GM12874 (cell line): ENCODE measurements around the gene PCDH9.

Experiments used
- CTCF ChIP-seq: IDR thresholded peaks from 2 replicates; pipeline ENCODE4 v1.5.1; 2011; ENCODE audit warnings: low read depth, mild to moderate bottlenecking, control low read depth, low read length, moderate library complexity; ENCODE audit not compliant: insufficient read depth

PCDH9 gene

DNA sequence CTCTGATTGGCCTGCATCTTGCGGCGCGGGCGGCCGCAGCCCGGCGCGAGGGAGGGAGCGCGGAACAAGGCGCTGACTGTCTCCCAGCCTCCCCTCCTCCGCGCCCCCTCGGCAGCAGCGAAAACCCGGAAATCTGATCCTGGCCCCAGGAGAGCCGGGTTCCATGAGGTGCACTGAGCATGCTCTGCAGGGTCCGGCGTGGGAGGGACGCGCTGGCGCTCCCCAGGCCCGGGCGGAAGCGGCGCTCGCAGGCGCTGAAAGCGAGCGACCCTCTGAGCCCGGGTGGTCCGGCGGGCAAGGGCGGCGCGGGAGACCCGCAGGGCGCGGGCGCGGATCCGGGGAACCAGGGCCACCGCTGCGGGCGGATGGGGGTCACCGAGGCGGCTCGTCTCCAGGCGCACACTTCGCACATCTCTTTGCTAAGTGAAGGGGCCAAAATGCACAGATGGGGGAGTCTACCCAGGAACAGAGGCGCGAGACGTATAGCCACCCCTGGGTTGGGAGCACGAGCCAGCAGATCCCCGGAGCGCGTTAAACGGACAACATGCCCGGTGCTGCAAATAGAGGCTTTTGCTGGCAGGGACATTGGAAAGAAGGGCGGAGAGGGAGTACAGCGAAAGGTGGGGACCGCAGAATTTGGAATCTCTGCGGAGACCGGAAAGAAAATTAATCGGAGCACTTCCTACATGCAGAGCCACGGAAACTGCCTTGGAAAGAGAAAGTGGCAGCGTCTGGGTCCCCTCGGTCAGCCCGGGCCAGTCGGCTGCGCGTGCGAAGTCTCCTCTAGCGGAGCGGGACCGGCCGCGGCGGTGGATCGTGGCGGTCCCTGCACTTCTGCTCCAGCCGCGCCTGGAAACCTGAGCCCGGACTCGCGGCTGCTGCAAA is 510 bp upstream of the PCDH9 start:
- TF ChIP-seq CTCF = no peak

DNA sequence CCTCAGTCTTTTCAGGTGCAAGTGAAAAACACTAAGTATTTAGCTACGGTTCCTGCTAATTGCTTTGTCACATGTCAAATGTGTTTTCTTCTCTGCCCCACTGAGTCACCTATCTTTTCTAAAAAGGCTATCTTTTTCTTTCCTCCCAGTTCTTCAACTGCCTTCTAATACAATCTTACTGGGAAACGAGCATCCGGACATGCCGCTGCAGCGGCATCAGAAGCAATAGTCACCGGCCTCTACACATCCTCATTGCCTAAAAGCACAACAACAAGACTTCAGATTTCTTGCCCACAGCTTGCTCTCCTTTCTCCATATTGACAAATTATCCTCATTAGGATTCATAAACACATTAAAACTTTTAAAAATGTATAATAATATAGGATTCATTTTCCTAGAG is 1.2 kb downstream of the PCDH9 start:
- TF ChIP-seq CTCF = no peak

DNA sequence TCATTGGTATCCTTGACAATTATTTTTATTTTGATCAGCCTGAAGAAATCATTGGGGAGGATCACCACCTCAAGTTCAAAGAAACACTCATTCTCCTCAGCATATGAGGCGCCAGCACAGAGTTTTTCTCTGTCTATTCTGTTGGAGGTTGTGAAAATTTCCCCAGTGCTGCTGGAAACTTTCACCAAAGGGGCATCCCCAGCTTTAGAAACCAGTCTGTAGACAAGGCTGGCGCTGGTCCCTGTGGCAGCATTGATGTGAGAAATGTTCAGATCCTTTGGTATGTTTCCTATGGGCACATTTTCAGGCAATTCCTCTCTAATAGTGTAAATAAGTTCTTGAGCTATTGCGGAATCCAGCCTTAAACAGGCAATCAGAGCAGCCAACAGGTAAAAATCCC is 2.1 kb downstream of the PCDH9 start:
- TF ChIP-seq CTCF = no peak

DNA sequence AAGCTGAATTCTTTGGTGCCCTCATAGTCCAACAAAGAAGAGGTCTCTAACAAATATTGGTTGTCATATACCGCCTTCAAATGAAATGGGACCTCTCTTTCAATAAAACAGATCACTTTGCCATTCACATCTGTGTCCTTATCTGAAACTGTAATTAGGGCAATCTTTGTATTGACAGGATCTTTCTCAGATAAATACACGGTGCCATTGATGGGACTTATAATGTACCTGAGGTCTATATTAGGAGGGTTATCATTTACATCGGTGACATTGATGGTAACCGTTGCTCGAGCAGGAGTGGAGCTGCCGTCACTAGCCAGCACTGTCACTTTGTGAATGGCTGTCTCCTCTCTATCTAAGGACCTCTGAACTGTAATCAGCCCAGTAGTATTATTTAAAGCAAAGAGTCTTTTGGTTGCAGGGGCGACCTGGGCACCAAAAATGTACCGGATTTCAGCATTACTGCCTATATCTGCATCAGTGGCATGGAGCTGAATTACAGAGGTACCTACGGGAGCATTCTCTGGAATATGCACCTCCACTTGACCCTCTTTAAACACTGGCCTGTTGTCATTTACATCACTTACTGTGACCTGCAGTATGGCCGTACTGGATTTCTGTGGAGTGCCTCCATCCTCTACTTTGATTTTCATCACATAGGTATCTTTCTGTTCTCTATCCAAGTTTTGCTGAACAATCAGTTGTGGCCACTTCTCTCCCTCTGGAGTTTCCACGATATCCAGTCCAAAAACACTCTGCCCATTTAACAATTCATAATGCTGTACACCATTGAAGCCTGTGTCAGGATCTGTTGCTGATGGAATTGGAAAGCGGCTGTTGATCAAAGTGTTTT is 2.8 kb downstream of the PCDH9 start:
- no peak for TF ChIP-seq CTCF

GRCh38 chr13:67226696-67227095 is 3.4 kb downstream of the PCDH9 start:
- no peak for TF ChIP-seq CTCF

DNA sequence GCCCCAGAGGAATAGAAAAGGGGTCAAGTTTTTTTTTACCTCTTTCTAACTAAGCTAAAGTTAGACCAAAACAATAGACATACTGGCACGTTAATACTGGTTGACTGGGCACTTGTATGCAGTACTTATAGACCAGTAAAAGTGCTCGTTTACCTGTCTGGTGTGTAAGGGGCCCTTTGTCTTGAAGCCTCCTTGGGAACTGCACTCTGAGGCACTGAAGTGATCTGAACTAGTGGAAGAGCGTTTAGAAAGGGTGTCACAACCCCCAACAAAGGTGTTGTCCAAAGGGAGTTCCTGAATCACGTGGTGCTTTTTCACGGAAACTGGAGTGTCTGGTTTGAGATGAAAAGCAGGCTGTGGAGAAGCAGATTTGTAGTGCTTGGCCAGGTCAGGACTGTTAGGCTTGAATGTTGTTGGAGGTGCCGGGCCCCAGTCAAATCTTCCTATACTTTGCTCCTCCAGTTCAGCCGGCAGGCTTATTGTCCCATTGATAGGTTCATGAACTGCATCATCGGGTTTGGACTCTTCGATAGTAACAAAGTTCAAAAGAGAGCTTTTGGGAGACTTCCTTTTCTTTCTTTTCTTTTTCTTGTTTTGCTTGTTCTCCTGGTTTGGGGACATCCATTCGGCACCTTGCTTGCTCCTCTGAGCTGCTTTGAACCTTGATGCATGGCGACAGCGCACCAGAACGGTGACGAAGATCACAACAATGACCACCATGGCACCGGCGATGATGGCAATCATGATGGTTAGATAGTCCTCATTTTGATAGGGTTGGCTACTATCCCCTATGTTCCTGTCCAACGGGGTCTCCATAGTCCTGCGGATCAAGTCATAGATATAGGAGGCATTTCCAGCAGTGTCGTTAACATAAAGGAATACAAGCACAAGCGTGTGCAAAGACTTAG is 4.6 kb downstream of the PCDH9 start:
- no peak for TF ChIP-seq CTCF
